BE2C (cell line): Measurements from ENCODE around the gene SBNO1.

Experiments used
- DNase-seq: peaks from one replicate; pipeline ENCODE4 v3.0.0-alpha.2; 2020
- H3K27me3 ChIP-seq: fragments of 250-450 bp; sonication (Bioruptor Pico); 2 replicates; pipeline ENCODE4 v1.5.1; 2020; ENCODE audit warnings: mild to moderate bottlenecking
- H3K36me3 ChIP-seq: fragments of 250-450 bp; sonication (Bioruptor Pico); 2 replicates; pipeline ENCODE4 v1.5.1; 2020; ENCODE audit warnings: mild to moderate bottlenecking
- H3K4me1 ChIP-seq: fragments of 250-450 bp; sonication (Bioruptor Pico); 2 replicates; pipeline ENCODE4 v1.5.1; 2020
- H3K4me3 ChIP-seq: 2 replicates; pipeline ENCODE4 v1.5.1; 2011; ENCODE audit warnings: low read depth, low read length
- H3K9me3 ChIP-seq: fragments of 250-450 bp; sonication (Bioruptor Pico); 2 replicates; pipeline ENCODE4 v1.5.1; 2020
- TF ChIP-seq, protein P1 (sequence below): IDR thresholded peaks from 2 replicates; pipeline ENCODE4 v1.5.1; 2012; ENCODE audit warnings: mild to moderate bottlenecking, low read depth, low read length

SBNO1 gene

DNA sequence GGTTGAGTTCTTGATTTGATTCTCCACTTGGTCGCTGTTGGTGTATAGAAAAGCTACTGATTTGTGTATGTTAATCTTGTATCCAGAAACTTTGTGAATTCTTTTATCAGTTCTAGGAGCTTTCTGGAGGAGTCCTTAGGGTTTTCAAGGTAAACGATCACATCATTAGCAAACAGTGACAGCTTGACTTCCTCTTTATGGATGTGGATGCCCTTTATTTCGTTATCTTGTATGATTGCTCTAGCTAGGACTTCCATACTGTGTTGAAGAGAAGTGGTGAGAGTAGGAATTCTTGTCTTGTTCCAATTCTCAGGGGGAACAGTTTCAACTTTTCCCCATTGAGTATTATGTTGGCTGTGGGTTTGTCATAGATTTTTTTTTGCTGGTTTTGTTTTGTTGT is 119.0 kb downstream of the SBNO1 start:
- H3K4me3 ChIP-seq: no peak overlapping the region
- no peak for DNase-seq
- H3K36me3 ChIP-seq: peaks cover 31% of the 10 kb centered on the region
- TF ChIP-seq, protein P1, sequence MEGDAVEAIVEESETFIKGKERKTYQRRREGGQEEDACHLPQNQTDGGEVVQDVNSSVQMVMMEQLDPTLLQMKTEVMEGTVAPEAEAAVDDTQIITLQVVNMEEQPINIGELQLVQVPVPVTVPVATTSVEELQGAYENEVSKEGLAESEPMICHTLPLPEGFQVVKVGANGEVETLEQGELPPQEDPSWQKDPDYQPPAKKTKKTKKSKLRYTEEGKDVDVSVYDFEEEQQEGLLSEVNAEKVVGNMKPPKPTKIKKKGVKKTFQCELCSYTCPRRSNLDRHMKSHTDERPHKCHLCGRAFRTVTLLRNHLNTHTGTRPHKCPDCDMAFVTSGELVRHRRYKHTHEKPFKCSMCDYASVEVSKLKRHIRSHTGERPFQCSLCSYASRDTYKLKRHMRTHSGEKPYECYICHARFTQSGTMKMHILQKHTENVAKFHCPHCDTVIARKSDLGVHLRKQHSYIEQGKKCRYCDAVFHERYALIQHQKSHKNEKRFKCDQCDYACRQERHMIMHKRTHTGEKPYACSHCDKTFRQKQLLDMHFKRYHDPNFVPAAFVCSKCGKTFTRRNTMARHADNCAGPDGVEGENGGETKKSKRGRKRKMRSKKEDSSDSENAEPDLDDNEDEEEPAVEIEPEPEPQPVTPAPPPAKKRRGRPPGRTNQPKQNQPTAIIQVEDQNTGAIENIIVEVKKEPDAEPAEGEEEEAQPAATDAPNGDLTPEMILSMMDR: no peak
- H3K27me3 ChIP-seq: no peaks in the 10 kb centered on the region
- no peaks in the 10 kb centered on the region; the same call in 1 of the 2 replicates for H3K9me3 ChIP-seq
- H3K4me1 ChIP-seq: no peaks in the 10 kb centered on the region

- Histone ChIP-seq H3K36me3 (peaks cover 32% of the 10 kb centered on the region), H3K4me3 (no peak overlapping the region), H3K9me3 (no peaks in the 10 kb centered on the region), H3K4me1 (no peaks in the 10 kb centered on the region), H3K27me3 (no peaks in the 10 kb centered on the region)
- DNase-seq: no peak
- TF ChIP-seq, protein P1: no peak
These were observed 120.9 kb downstream of the SBNO1 start for GRCh38 chr12:123243671-123244262.

GRCh38 chr12:123242116-123242904 is 122.3 kb downstream of the SBNO1 start:
- H3K4me1 ChIP-seq: no peaks in the 10 kb centered on the region
- TF ChIP-seq, protein P1: no peak
- no peak for DNase-seq
- H3K4me3 ChIP-seq: no peak overlapping the region
- H3K9me3 ChIP-seq: no peaks in the 10 kb centered on the region
- peaks cover 28% of the 10 kb centered on the region for H3K36me3 ChIP-seq
- no peaks in the 10 kb centered on the region for H3K27me3 ChIP-seq
